AG10803 (cell line): ENCODE data around the gene MIPOL1.
A peak's percentile ranks its signal among the peaks of the same experiment; 100 is the strongest.

Experiments used
- DNase-seq: peaks from one replicate; pipeline ENCODE4 v3.0.0; 2010; ENCODE audit warnings: low read depth
- H3K4me3 ChIP-seq: 2 replicates; pipeline ENCODE4 v1.5.1; 2011; ENCODE audit warnings: mild to moderate bottlenecking, low read length, control low read depth
- CTCF ChIP-seq: conservative IDR thresholded peaks from 2 replicates; pipeline ENCODE4 v1.5.1; 2011; ENCODE audit warnings: mild to moderate bottlenecking, low read length, control low read depth, inconsistent platforms

Gene MIPOL1

GRCh38 chr14:37241198-37241597 is 43.5 kb downstream of the MIPOL1 start:
- H3K4me3 ChIP-seq, result no peak overlapping the region
- DNase-seq, result no peak
- TF ChIP-seq CTCF, result no peak

GRCh38 chr14:37246427-37246829 is 48.7 kb downstream of the MIPOL1 start:
- TF ChIP-seq CTCF, result peak; percentile 80
- peak; percentile 60 for DNase-seq
- no peak overlapping the region for H3K4me3 ChIP-seq

GRCh38 chr14:37247791-37248461 is 50.2 kb downstream of the MIPOL1 start:
- DNase-seq, result no peak
- no peak overlapping the region for H3K4me3 ChIP-seq
- no peak for TF ChIP-seq CTCF

- TF ChIP-seq CTCF, result no peak
- DNase-seq, result no peak
- H3K4me3 ChIP-seq, result no peak overlapping the region
These were observed 54.0 kb downstream of the MIPOL1 start for GRCh38 chr14:37251775-37252174.

GRCh38 chr14:37252434-37252833 is 54.7 kb downstream of the MIPOL1 start:
- no peak for DNase-seq
- TF ChIP-seq CTCF, result no peak
- no peak overlapping the region for H3K4me3 ChIP-seq

GRCh38 chr14:37253905-37254304 is 56.2 kb downstream of the MIPOL1 start:
- peak; percentile 55 for DNase-seq
- TF ChIP-seq CTCF, result no peak

GRCh38 chr14:37254411-37254947 is 56.7 kb downstream of the MIPOL1 start:
- DNase-seq, result no peak
- TF ChIP-seq CTCF, result no peak
- no peak overlapping the region for H3K4me3 ChIP-seq

More at GRCh38 chr14:37253905-37254304, 56.2 kb downstream of the MIPOL1 start:
- H3K4me3 ChIP-seq, result no peak overlapping the region
